ENCODE data around the gene PTCH2.

PTCH2 gene

GRCh38 chr1:44842862-44843655 lies at the start of gene PTCH2:
TSS of gene PTCH2 (minus strand) at chr1:44843253. CDS start at chr1:44842932, 321 bp downstream.
- peak; percentile 78 for DNase-seq (ENCODE audit: low spot score)
- H3K4me3 ChIP-seq: peak within 1 kb of the TSS; percentile 80
- no peak for TF ChIP-seq CTCF (IDR thresholded peaks at IDR 0.05)
- H3K27ac ChIP-seq: peak within 1 kb of the TSS; percentile 61 to 76

- no peak for DNase-seq (ENCODE audit: low spot score)
- Histone ChIP-seq H3K27ac (no peak overlapping the region), H3K4me3 (no peak overlapping the region)
- no peak for TF ChIP-seq CTCF (IDR thresholded peaks at IDR 0.05)
These were observed 47.0 kb upstream of the PTCH2 start for GRCh38 chr1:44890007-44890406.

GRCh38 chr1:44885406-44885805 lies 42.4 kb upstream of the PTCH2 start:
- Histone ChIP-seq H3K27ac (no peak overlapping the region), H3K4me3 (no peak overlapping the region)
- no peak for DNase-seq (ENCODE audit: low spot score)
- no peak for TF ChIP-seq CTCF (IDR thresholded peaks at IDR 0.05)

- no peak overlapping the region for H3K4me3 ChIP-seq
- TF ChIP-seq CTCF (IDR thresholded peaks at IDR 0.05): no peak
- no peak overlapping the region for H3K27ac ChIP-seq
- DNase-seq (ENCODE audit: low spot score): no peak
These were observed 41.7 kb upstream of the PTCH2 start for GRCh38 chr1:44884746-44885145.

- Histone ChIP-seq H3K4me3 (no peak overlapping the region), H3K27ac (peak overlapping the region in 1 of 2 donors; percentile 32)
- DNase-seq (ENCODE audit: low spot score): no peak
- TF ChIP-seq CTCF (IDR thresholded peaks at IDR 0.05): no peak
These were observed 38.1 kb upstream of the PTCH2 start for GRCh38 chr1:44881011-44881632.

GRCh38 chr1:44874155-44874554 lies 31.1 kb upstream of the PTCH2 start:
- no peak for DNase-seq (ENCODE audit: low spot score)
- Histone ChIP-seq H3K4me3 (no peak overlapping the region), H3K27ac (no peak overlapping the region)
- no peak for TF ChIP-seq CTCF (IDR thresholded peaks at IDR 0.05)

- Histone ChIP-seq H3K27ac (no peak overlapping the region), H3K4me3 (no peak overlapping the region)
- no peak for TF ChIP-seq CTCF (IDR thresholded peaks at IDR 0.05)
- DNase-seq (ENCODE audit: low spot score): no peak
These were observed 27.0 kb upstream of the PTCH2 start for GRCh38 chr1:44870096-44870495.
